HG03460 (cell line): ENCODE measurements around the gene KRT28.
A peak's percentile ranks its signal among the peaks of the same experiment; 100 is the strongest.
"Not testable (repeated sequence)": the region's sequence is repeated elsewhere in the genome, so short reads cannot be mapped to it uniquely, and the experiment has no call there.

Source experiments
- ATAC-seq: cut with Tn5 transposase; IDR thresholded peaks from one replicate; pipeline ENCODE4 v1.9.1; 2021; ENCODE audit not compliant: unreplicated experiment

The KRT28 gene

DNA sequence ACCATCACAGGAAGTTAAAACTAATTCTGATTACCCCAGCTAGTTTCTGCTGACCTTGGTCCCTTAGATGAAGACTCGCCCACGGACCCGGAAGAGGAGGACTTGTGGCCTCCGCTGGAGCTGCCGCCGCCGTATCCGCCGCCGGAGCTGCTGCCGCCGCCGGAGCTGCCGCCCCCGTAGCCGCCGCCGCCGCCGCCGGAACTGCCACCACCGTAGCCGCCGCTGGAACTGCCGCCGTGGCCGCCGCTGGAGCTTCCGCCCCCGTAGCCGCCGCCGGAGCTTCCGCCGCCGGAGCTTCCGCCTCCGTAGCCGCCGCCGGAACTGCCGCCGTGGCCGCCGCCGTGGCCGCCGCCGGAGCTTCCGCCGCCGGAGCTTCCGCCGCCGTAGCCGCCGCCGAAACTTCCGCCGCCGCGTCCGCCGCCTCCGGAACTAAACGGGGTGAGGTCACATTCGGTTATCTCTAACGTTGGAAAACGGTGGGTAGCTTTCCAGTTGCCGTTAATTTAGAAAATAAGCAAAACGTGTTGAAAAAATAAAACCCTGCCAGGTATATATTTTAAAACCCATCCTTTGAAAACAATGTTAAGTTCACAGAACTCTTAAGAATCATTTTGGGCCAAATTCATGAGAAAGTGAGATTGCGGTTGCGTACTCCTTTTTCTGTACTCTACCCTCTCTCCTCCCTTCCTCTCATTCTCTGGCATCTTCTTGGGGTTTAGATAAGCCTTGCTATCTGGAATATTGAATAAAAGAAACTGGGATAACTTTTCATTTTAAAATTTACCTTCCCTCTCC lies 19.2 kb upstream of the KRT28 start:
- peak; percentile 76 for ATAC-seq

GRCh38 chr17:40818343-40818732 lies 18.6 kb upstream of the KRT28 start:
- no peak for ATAC-seq

GRCh38 chr17:40817103-40817682 lies 17.4 kb upstream of the KRT28 start:
- no peak for ATAC-seq

DNA sequence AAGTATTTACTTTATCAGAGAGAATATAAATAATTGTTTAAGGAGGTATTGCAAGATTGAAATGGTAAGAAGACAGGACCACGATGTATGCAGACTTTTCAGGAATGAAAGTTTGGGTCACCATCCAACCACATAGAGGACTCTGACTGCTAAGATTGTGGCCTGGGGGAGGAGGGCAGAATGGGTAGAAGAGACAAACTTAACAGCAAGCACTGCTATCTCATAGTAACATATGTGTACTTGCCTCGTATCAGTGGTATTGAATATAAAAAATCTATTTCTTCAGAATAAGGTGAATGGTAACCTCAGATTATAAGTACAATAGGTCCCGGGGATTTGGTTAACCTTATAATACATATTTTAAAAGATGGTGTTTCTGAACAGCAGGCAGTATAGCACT lies 16.8 kb upstream of the KRT28 start:
- no peak for ATAC-seq

GRCh38 chr17:40815381-40815780 lies 15.6 kb upstream of the KRT28 start:
- no peak for ATAC-seq

- ATAC-seq: not testable (repeated sequence)
Observed at GRCh38 chr17:40814657-40815056, 14.9 kb upstream of the KRT28 start.

DNA sequence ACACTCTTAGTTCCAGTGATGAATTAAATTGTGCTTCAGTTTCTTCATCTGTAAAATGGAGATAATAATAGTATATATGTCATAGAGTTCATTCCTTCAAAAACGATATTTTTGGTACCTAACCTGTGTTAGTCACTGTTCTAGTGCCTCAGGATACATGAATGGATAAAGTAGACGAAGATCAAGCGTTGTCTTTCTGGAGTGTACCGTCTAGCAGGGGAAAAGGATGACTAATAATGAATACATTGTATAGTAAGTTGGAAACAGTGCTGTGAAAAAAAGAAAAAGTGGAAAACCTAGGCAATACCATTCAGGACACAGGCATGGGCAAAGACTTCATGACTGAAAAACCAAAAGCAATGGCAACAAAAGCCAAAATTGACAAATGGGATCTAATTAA lies 14.0 kb upstream of the KRT28 start:
- no peak for ATAC-seq

DNA sequence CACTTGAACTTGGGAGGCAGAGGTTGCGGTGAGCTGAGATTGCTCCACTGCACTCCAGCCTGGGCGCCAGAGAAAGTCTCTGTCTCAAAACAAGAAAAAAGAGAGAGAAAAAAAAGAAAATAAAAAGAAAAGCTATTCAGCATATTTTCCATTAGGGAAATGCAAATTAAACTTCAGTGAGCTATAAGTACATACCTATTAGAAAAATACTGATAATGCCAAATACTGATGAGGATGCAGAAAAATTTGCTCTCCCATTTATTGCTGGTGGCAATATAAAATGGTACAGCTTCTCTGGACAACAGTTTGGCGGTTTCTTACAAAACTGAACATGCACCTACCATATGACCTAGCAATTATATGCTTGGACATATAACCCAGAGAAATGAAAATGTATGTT lies 12.9 kb upstream of the KRT28 start:
- no peak for ATAC-seq

- ATAC-seq: no peak
Observed at GRCh38 chr17:40810494-40810893, 10.7 kb upstream of the KRT28 start.

DNA sequence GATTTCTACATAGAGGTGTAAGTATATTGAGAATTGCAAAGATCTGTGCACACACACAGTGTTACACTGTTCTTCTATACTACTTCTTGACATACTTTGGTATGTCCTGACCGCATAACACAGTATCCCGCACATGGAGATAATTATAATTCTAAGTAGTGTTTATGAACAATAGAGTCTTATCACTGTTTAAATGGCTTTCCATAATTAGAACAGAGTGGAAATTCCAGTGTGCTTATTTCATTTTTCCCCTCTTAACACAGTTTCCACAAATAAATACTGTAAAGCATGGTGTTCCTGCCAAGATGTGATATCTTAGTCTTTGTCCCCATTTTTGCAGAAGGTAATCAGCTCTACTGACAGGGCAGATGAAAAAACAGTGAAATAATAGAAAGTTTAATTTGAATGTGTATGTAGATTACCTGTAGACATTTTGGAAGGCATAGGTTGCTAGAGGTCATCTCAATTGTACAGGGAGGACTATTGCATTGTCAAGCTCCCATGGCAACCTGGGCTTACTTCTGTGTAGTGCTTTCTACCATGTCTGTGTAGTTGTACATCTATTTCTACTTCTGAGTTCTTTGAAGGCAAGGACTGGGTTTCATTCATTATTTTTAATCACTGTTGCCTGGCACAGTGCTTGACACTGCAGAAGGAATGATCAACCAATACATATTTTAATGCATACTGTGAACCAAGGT lies 10.1 kb upstream of the KRT28 start:
- ATAC-seq: no peak

DNA sequence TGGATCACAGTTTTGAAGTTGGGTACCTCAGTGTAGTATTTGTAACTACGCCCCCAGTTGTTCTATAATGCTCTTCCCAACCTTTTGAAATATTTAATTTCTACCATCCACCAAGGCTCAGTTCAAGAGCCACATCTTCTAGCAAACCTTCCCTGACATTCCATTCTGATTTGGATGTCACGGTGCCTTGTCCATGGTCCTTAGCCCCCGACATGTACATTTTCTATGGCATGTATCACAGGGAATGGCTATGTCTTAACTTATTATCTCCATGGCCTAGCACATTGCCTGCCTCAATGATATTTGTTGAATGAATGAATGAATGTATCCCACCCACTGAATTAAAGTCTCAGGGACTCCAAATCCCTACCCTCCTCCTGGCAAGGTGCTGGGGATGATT lies 6.4 kb upstream of the KRT28 start:
- no peak for ATAC-seq

- no peak for ATAC-seq
Observed at GRCh38 chr17:40803617-40804082, 3.9 kb upstream of the KRT28 start.

GRCh38 chr17:40801157-40801556 lies 1.4 kb upstream of the KRT28 start:
- no peak for ATAC-seq

DNA sequence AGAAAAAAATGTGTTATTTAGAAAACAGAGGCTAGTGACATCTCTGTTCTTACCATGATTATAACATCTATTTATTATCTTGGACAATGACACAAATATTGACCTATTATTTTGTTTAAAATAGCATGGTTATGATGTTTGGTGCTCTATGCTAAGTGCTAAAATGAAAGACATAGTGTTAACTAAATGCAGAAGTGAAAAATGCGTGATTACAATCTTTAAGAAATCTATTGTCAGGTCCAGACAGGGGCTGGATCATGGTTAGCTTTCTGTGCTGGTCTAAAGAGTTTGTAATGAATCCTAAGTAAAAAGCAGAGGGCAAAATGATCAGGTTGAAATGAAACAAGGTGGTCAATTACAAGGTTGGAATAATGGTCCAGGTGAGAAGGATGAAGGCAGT lies 622 bp upstream of the KRT28 start:
- ATAC-seq: no peak

- no peak for ATAC-seq
Observed at GRCh38 chr17:40796846-40797245, 2.9 kb downstream of the KRT28 start.

DNA sequence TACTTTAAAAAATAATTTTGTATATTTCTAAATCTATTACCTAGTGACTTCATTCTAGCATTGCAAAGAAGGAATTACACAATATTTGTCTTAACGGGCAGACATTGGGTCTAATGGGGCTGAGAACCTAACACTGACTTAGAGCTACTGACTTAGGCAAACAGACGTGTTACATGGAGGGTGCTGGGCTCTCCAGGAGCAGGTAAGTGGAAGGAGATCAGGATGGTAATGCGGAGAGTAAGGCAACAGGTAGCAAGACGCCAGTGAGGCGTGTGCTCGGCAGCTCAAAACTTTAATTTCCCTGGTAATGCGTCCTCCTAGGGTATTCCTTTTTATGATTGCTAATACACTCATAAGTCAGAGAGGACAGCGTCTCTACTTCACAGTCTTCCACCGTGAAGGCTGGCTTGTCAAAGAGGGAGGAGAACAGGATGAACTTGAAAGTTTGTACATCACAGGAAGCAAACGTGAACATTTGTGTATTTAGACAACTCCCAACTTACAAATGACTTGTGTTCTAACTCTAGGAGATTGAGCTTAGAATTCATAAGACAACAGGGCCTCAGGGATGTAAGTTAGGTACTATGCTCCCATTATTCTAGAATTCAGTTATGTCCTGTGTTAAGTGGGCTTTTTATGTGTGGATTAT lies 4.6 kb downstream of the KRT28 start:
- ATAC-seq: no peak

DNA sequence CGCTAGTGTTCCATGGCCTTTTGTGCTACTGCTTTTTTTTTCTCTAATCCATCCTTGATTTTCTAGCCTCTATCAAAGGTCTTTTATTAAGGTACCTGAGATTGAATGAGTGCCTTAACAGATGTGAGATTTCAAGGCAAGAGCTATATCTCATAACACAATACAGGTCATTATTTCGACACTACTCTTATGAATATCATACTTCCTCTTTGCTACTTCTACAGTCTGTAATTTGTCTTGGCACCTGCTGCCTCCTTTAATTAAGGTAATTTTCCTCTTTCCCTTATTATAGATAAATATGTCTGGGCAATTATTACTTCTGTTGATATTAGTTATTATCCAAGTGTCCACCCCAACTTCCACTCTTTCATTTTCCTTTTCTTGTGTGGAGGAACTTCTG lies 5.3 kb downstream of the KRT28 start:
- no peak for ATAC-seq

GRCh38 chr17:40793832-40794231 lies 5.9 kb downstream of the KRT28 start:
- ATAC-seq: no peak

DNA sequence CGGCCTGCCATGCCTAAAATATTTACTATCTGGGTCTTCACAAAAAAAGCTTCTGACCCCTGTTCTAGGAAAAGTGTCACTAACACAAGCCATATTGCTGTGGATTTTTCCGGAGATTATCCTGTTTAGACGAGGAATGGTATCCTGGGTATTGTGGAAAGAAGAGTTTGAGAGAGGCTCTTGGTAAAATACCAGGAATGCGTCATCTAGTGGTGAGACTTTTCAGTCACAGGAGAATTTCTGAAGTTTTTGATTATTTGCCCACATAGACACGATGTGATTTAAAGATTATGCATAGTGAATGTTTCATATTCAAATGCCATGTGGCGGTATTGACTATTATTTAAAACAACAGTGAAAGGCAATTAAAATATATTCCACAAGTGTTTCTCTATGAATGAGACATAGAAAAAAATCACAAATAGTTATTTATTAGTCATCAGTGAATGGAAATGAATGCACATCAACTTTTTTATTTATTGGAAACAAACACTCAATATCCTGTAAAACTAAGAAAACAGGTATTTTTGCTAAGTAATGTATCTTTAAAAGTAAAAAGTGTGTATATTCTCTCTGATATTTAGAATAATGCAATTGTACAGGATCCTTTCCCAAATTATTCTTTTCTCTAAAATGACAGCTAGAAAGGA lies 7.8 kb downstream of the KRT28 start:
- no peak for ATAC-seq

GRCh38 chr17:40791111-40791510 lies 8.6 kb downstream of the KRT28 start:
- ATAC-seq: no peak

GRCh38 chr17:40782450-40782849 lies 17.3 kb downstream of the KRT28 start, which contains the start of gene KRT27:
KRT27 (minus strand) TSS chr17:40782550; CDS start chr17:40782493, 57 bp downstream.
- ATAC-seq: no peak
